GM10266 (cell line): ENCODE measurements around the gene ATP5F1A.

Source experiments
- DNase-seq: peaks from one replicate; pipeline ENCODE4 v3.0.0; 2012; ENCODE audit errors: extremely low spot score
- TF ChIP-seq, protein P1 (sequence below): IDR thresholded peaks from 2 replicates; pipeline ENCODE4 v1.5.1; 2012; ENCODE audit warnings: mild to moderate bottlenecking, low read depth; ENCODE audit not compliant: control insufficient read depth, insufficient read depth; ENCODE audit errors: missing control alignments

Gene ATP5F1A

DNA sequence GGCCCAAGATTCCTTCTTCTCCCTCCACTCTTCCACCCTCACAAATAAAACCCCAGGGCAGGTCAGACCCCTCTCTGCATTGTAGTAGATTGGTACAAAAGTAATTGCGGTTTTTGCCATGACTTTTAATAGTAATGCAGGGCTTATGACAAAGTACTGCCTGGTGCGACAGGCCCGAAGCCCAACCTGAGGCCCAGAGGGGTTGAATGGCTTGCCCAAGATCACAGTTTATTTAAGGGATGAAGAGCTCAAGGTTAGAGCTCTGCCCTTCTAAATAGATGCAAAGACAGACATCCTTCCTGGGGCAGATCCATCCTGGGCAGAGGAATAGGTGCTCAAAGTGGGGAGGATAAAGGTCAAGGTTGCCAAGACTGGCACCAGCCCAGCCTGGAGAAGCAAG, 25.1 kb downstream of the ATP5F1A start:
- no peak for DNase-seq
- TF ChIP-seq, protein P1, sequence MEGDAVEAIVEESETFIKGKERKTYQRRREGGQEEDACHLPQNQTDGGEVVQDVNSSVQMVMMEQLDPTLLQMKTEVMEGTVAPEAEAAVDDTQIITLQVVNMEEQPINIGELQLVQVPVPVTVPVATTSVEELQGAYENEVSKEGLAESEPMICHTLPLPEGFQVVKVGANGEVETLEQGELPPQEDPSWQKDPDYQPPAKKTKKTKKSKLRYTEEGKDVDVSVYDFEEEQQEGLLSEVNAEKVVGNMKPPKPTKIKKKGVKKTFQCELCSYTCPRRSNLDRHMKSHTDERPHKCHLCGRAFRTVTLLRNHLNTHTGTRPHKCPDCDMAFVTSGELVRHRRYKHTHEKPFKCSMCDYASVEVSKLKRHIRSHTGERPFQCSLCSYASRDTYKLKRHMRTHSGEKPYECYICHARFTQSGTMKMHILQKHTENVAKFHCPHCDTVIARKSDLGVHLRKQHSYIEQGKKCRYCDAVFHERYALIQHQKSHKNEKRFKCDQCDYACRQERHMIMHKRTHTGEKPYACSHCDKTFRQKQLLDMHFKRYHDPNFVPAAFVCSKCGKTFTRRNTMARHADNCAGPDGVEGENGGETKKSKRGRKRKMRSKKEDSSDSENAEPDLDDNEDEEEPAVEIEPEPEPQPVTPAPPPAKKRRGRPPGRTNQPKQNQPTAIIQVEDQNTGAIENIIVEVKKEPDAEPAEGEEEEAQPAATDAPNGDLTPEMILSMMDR: no peak

DNA sequence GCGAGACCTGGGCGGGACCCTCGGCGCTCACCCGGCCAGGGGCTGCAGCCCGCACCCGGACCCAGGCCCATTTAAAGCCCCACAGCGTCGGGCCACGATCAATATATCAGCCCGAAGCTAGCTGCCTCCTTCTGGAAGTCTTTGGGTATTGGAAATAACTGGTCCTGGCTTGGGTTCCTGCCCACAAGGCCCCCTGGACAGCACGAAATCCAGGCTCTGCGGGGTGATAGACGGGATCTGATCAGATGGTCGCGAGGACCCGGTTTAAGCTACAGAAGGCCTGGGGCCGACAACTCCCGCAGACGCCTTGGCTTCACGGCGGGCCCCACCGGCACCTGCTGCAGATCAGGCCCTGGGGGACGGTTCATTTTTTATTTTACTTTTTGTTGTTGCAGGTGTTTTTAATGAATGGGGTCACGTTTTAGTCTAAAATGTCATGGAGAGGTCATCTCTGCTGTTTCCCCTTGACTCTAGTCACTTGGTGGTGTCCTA, 25.7 kb downstream of the ATP5F1A start:
- DNase-seq: no peak
- TF ChIP-seq, protein P1: no peak

DNA sequence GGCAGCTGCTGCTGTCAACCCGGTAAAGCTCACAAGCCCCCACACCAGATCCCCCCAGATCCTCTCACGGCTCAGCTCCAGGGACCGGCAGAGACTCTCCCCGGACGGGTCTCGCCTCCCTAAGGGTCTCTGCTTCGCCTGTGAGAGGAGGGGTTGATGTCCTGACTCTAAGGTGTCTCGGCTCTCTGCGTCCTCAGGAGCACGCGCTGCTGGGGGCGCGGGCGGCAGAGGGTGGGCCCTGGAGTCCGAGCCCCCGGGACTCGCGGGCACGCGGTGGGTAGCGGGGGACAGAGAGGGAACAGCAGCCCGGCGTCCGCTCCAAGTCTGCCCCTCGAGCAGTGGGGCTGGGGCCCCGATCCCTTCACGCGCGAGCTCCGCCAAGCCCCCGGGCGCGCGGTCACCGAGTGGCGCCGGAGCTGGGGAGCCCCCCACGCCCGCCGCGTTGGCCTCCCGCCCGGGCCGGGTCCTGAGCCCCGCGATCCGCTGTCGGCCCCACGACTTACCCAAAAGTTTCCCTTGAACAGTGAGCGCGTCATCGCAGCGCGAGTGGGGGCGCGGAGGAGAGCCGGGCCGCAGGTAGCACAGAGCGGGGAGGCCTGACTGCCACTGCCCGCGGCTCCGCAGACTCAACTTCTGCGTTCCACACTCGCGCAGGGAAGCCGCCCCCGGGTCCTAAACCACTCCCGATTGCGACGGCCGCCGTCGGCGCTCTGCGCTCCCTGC, 26.3 kb downstream of the ATP5F1A start, which contains the start of gene PSTPIP2:
Gene PSTPIP2 (minus strand): TSS at position 608 of the 723 bp plus-strand sequence. CDS start 72 bp downstream, at position 536.
- DNase-seq: peak; percentile 67
- TF ChIP-seq, protein P1: no peak

DNA sequence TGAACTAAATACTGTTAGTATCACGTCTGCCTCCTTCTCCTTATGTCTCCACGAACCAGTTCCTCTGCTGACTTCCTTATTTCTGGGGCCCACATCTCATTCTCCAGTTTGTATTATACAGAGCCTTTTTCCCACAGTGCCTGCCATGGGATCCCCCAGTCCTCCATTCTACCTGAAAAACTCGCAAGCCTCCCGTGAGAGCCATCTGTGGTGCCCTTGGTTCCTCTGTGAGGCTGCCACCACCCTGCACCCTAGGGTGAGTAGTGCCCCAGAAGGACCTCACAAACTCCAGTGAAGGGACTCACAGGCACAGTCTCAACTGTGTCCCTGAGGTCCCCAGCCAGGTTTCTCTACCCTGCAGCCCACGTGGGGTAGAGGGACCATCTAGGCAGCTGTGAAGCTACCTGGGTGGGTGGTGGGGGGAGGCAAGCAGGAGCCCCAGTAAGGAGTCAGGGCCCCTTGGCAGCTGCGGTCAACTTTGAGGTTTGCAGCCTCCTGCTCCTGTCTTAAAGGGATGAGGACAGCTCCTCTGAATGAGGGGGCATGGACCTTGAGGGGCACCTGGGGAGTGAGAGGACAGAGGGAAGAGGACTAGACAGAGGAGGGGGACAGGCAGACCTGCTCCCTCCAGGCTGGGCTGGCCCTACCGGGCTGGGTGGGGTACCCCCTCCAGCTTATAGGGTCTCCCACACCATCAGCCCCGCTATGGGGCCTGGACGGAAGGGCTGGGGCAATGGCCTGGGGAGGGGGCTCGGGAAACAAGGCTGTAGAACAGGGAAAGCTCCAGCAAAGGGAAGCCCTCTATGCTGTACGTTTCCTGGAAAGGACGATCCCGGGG, 27.1 kb downstream of the ATP5F1A start:
- TF ChIP-seq, protein P1: no peak
- no peak for DNase-seq

DNA sequence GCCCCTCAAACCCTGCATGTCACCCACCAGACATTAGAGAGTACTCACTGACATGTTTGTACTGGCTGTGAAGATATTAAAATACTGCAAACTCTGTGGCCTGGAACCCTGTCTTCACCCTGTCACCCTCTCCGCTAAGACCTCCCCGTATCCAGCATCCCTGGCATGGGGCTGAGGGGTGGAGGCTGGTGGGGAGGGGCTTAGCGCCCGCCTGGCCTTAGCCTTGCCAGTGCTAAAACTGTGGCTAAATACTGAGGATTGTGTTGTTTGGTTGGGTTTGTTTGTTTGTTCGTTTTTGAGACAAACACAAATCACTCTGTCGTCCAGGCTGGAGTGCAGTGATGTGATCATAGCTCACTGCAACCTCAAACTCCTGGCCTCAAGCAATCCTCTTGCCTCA, 27.9 kb downstream of the ATP5F1A start:
- TF ChIP-seq, protein P1: no peak
- DNase-seq: no peak

DNA sequence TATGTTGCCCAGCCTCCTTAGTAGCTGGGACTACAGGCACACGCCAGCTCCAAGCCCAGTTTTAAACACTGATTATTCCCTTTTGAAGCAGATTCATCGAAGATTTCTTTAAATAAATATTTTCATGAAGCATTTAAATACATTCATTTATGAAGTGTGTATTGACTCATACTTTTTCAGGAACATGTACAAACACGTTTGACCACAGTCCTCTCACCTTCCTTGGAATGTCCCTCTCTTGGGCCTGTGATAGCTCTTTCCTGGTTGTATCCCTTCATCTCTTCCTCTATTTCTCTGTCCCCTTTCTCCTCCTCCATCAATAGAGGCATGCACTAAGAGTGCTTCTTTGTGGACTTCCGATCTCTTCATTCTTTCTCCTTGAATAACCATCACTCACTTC, 28.6 kb downstream of the ATP5F1A start:
- TF ChIP-seq, protein P1: no peak
- no peak for DNase-seq
